ACHN (cell line): ENCODE data around the gene DNAH6.
"Not testable (repeated sequence)": the region's sequence is repeated elsewhere in the genome, so short reads cannot be mapped to it uniquely, and the experiment has no call there.

Source experiments
- DNase-seq: peaks from one replicate; pipeline ENCODE4 v3.0.0-alpha.2; 2015
- in situ Hi-C: cut with HindIII; loops from 2 replicates; pipeline ENCODE4 v1.10.0; 2017; ENCODE audit warnings: low sequenced_read_pairs, low pct_ligation_motif_present, low pct_unique_long_range_greater_than_20kb

Gene DNAH6

DNA sequence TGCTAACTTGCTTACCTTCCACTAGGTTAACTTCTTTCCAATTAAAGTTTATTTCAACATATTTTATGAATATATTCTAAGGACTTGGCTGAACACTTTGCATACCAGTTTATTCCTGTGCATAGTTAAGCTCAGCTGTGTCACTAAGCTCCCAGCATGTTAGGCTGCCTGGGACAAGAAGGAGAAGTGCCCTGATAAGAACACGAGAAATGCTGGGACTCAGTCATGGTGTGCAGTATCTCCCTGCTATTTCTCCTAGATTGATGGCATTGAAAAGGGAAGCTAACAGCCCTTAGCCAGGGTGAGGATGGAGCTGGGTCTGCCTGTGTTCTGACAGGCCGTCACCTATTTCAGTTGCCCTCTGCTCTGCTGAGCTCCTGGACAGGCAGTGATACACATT lies 200.3 kb downstream of the DNAH6 start:
- in situ Hi-C loops = no loop called here

DNA sequence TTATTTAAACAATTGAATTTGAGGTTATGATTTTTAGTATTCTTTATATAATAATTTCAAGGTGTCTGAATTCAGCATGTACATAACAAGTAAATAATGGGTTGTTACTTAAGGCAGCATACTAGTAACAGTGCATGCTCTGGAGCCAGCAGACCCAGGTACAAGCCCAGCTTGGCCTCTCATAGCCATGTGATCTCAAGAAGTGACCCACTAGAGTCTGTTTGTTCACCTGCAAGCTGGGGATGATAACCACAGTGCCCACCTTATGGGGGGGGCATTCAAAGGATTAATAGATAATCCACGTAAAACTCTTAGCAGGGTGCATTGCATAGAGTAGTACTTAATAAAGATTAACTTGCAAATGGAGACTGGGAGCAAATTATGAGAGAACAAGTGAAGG lies 201.0 kb downstream of the DNAH6 start:
- in situ Hi-C loops = no loop called here

More for the DNA sequence above, 200.3 kb downstream of the DNAH6 start:
- DNase-seq = no peak

DNA sequence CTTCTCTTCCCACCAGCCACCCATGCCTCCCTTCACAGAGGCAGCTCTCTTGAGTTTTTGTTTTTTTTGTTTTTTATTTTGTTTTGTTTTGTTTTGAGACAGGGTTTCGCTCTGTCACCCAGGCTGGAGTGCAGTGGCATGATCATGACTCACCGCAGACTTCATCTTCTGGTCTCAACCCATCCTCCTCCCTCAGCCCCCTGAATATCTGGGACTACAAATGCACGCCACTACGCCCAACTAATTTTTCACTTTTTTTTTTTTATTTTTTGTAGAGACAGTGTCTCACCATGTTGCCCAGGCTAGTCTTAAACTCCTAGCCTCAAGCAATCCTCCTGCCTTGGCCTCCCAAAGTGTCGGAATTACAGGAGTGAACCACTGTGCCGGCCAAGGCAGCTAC lies 203.1 kb downstream of the DNAH6 start:
- no peak for DNase-seq
- in situ Hi-C loops = no loop called here

More for the DNA sequence above, 201.0 kb downstream of the DNAH6 start:
- no peak for DNase-seq

DNA sequence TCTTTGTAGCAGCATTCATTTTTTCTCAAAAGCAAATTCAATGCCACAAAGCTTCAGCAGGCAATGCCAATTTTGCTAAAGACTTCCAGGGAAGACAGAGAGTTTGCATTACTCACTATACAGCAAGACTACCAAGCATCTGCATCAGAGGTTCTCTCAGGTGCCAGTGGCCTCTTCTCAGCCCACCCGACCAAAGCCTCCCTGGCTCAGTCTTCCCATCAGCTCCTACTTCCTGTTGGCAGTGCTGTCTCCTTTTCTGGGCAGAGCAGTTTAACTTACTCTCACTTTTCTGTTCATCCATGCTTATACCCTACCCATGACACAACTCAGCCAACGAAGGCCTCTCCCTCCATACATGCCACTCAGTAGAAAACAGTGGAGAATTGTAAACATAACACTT lies 207.5 kb downstream of the DNAH6 start:
- in situ Hi-C loops = no loop called here
- DNase-seq = no peak

DNA sequence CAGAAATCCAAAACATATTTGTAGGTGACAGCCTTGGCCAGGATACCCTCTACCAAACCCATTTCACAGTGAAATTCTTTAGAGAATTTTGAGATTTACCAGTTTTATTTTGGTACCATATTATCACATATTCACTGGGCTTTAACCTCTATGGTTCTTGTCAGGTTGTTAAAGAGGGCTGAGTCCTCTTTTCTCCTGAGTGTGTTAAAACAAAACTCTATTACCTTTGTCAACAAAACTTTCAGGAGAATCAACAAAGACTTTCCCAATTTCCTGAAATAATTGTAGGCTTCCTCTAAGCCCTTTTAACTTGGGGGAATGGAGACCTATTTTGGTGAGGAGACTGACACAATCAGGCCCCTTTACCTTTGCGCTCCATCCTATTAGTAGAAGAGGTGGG lies 209.4 kb downstream of the DNAH6 start:
- in situ Hi-C loops = no loop called here
- DNase-seq = no peak

DNA sequence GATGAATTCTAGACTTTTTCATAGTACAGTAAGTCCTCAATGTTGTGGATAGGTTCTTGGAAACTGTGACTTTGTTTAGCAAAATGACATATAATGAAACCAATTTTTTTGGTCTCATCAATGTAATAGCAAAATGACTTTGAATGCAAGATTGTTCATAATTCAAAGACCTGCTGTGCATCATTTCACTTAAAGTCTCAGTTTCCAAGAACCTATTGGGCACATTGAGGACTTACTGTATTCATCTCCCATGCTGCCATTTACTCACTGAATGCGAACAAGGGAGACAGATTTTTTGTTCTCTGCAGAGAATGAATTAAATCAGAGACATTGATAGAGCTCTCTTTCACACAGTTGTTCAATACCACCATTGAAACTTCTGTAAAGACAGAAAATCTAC lies 211.0 kb downstream of the DNAH6 start:
- in situ Hi-C loops = no loop called here
- DNase-seq = no peak

DNA sequence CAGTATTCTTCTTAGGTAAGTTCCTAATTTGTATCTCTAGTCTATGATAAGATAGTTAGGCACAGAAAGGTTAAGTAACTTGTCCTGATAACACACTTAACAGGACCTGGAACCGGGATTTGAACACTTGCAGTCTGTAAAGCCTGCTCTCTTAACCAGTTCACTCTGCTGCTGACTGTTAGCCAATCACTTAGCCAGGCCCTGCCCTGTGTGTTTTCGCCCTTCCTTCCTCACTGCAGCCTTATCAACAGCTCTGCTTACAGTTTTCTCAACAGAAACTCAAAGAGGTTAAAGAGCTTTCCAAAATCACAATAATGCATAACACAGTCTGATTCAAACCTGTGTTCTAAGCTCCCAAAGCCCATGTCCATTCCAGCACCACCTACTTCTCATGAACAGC lies 212.9 kb downstream of the DNAH6 start:
- no peak for DNase-seq
- in situ Hi-C loops = no loop called here

DNA sequence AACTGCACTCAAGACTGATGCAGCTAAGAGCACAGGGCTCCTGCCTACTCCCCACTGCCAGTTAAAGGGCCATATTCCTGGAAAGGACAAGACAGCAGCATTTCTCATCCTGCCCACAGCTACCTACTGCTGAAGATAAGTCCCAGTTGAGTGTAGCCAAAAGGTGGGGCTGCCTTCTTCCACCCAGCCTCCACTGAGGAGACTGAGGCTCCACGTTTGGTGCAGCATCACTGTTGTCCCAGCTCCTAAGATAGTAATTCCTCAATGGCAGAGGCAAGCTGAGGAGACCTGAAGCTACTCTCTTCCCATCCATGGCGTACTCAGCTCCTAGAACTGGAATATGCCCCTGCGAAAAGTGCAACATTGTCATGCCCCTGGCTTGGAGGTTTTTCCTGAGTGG lies 214.9 kb downstream of the DNAH6 start:
- in situ Hi-C loops = no loop called here
- DNase-seq = no peak

DNA sequence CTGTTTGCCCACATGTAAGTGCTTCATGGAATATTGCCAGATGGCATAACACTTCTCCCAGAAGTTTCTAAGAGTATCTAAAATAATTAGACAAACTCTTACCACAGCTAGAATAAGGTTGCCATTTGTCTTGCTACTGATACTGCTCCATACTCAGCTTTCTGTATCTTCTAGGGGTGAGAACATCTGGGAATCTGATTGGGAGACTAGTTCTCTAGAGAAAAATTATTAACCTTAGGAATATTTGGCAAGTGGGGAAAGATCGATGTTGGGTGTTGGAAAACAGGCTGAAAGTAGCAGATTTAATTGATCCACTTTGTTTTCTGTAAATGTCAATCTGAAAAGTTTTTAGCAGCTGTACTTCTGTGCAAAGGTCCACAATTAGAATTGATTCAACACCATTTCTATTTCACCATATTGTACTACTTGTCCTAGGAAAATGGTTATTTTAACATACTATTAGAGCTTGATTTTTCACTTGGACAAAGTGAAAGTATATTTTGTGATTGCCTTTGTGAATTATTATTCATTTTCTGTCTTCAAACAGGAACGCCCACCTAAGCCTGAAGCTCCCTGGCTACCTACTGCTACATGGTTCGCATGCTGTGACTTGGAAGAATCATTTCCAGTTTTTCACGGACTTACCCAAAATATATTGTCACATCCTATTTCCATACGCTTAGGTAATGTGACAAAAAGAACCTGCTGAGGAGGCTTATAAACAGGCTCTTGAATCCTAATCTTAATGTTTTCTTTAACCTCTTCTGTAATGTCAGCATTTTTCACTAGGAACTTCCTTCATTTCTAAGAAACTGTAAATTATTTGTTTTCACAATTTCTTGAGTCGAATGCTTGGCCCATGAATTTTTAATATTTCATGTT lies 216.8 kb downstream of the DNAH6 start:
- no peak for DNase-seq
- in situ Hi-C loops = no loop called here

DNA sequence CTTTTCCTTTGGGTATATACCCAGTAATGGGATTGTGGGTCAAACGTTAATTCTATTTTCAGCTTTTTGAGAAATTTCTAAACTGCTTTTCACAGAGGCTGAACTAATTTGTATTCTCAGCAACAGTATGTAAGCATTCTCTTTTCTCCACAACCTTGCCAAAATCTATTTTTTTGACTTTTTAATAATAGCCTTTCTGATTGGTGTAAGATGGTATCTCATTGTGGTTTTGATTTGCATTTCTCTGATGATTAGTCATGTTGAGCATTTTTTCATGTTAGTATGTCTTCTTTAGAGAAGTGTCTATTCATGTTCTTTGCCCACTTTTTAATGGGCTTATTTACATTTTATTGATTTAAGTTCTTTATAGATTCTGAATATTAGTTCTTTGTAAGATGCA lies 219.1 kb downstream of the DNAH6 start:
- in situ Hi-C loops = no loop called here
- DNase-seq = no peak

DNA sequence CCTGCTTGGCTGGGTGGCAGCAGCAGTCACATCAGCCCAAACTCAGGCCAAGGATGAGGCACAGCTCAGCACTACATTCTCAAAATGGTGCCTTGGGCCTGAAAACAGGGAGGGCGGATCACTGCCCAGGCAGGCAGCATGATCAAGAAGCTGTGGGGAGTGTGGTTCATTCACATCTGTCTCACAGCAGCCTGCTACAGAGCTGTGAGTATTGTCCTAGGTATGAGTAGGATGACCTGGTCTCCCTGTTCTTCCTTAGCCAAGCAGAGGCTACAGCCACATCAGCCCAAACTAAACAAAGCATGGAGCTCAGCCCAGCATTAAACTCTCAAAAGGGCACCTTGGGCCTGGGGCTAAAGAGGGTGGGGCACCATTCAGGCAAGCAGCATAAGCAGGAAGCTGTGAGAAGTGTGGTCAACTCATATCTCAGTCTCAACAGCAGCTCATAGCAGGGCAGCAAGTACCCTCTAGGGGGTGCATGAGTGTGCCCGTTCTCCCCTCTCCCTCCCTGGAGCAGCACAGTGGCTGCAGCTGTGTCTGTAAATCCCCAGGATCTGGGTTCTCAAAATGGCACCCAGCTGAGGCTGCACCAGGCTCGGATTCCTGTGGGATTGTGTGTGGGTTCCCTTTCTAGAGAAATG lies 225.0 kb downstream of the DNAH6 start:
- in situ Hi-C loops = no loop called here
- DNase-seq = peak; percentile 41

DNA sequence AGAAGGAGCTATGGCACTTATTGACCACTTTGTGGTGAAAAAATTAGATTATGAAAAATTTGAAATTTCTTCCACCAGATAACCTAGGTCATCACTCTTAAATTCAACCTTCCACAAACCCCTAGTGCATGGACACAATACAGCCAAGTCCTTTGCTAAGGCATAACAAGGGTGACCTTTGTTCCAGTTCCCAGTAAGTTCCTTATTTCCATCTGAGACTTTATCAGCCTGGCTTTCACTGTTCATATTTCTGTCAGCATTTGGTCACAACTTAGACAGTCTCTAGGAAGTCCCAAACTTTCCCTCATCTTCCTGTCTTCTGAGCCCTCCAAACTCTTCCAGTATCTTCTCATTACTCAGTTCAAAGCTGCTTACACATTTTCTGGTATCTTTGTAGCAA lies 232.0 kb downstream of the DNAH6 start:
- no peak for DNase-seq
- in situ Hi-C loops = no loop called here

DNA sequence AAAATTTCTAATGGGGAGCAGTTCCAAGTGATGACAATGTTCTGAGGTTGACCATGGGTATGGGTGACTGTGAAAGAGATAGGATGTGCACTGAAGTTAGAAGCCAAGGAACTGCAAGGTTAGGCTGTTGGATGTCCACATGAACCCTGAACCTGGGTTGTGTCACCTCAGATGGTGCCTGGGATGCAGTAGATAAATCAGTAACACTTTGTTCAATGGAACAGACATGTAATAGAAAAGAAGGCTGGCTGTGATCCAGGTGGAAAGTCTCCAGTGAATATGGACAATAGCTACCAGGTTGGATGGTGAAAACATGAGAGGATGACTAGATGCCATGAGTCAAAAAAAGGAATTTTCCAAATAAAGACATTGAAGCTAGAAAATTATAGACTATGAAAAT lies 233.1 kb downstream of the DNAH6 start:
- DNase-seq = no peak
- in situ Hi-C loops = no loop called here

DNA sequence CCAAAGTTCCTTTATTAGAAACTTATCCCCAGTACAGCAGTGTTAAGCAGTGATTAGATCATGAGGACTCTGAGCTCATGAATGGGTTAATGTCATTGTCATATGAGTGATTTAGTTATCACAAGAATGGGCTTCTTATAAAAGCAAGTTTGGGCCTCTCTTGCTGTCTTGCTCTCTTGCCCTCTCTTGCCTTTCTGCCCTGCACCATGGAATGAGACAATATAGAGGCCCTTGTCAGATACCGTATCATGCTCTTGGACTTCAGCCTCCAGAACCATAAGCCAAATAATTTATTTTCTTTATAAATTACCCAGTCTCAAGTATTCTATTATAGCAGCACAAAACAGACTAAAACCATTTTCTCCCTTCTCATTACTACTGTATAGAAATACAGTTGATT lies 238.8 kb downstream of the DNAH6 start:
- no peak for DNase-seq
- in situ Hi-C loops = no loop called here

DNA sequence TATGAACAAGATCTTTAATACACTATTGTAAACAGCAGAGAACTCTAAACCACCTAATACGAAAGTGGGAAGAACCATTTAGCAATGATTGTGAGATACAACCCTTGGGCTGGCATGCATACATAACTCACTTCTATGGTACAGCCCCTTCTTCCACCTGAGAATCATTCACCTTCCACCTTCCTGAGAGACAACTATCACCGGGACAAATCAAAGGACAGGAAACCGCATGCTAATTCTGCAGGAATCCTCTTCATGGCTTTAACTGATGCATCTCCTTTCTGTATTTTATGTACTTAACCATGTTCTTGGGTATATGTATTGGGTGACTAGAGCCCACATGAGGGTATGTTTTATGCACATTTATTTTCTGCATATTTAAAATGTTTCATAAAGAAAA lies 241.3 kb downstream of the DNAH6 start:
- DNase-seq = no peak
- in situ Hi-C loops = no loop called here

DNA sequence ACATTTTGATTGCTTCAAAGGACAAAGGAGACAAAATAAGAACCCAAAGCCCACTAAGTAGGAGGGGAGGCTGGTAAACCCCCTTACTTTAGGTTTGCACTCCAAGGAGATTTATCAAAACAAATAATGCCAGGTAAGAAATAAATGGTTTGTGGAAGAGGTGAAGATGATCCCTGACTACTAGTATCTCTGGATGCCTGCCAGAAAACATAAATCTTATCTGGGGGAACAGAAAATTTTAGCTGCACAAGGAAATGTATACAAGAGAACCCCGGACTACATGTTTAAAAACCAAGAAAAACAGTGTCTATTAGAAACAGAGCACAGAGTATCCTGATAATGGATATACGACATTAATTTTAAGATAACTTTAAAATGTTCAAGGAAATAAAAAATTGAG lies 250.5 kb downstream of the DNAH6 start:
- in situ Hi-C loops = no loop called here
- DNase-seq = no peak

DNA sequence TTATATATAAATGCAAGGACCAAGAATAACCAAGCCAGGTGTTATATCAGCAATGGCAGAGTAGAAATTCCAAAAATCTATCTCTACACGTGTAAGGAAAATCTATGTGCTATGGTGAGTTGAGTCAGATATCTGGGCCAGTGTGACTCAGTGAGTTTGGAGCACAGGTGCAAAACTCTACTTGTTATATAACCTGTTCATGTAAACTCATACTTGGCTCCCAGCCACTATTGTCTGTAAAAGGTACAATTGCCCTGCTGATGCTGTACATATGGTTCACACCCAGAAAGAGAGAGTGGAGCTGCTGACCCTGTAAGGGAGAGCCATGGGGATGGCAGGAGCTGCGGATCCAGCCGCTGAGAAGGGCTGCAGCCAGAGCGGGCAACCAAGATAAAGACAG lies 252.5 kb downstream of the DNAH6 start:
- in situ Hi-C loops = no loop called here
- no peak for DNase-seq

DNA sequence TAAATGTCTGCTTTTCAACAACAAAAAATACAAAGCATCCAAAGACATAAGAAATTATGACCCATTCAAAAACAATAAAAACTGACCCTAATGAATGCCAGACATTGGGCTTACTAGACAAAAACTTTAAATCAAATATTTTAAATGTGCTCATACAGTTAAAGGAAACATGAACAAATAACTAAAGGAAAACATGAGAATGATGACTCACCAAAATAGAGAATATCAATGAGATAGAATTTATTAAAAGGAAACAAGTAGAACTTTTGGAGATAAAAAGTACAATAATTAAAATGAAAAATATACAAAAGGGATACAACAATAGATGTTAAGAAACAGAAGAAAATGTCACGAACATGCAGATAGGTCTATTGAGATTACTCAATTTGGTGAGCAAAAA lies 254.0 kb downstream of the DNAH6 start:
- DNase-seq = no peak

DNA sequence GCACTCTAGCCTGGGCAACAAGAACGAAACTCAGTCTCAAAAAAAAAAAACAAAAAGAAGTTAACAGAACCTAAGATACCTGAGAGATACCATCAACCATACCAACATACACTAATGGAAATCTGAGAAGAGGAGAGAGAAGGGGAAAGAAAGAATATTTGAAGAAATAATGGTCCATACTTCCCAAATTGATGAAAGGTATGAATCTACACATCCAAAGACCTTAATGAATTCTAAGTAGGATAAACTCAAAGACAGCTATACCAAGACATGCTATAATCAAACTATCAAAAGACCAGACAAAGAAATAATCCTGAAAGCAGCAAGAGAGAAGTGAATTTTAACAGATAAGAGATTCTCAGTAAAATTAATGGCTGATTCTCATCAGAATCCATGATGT lies 255.0 kb downstream of the DNAH6 start:
- in situ Hi-C loops = no loop called here
- DNase-seq = no peak

More for the DNA sequence above, 254.0 kb downstream of the DNAH6 start:
- in situ Hi-C loops = no loop called here

DNA sequence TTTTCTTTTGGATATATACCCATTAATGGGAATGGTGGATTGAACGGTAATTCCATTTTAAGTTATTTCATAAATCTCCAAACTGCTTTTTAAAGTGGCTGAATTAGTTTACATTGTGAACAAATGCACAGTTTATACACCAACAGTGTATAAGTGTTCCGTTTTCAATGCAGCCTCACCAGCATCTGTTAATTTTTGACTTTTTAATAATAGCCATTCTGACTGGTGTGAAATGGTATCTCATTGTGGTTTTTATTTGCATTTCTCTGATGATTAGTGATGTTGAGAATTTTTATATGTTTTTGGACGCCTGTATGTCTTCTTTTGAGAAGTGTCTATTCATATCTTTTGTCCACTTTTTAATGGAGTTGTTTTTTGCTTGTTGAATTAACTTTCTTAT lies 257.3 kb downstream of the DNAH6 start:
- DNase-seq, in situ Hi-C loops: not testable (repeated sequence)
